ENCODE measurements around the gene KRTAP12-2. TPM values are rescaled to one million over a fixed set of nuclear protein-coding genes. Genes with fewer than 3 reads are reported as not detected.
A peak's percentile ranks its signal among the peaks of the same experiment; 100 is the strongest.
"Not testable (repeated sequence)": the region's sequence is repeated elsewhere in the genome, so short reads cannot be mapped to it uniquely, and the experiment has no call there.

Gene KRTAP12-2
- total and polyA plus RNA-seq, 3 donors from 2014 or later, result 0.79 TPM; not detected in 2

- H3K4me3 ChIP-seq, result no peak overlapping the region
- H3K4me1 ChIP-seq, result no peaks in the 10 kb centered on the region
- peak; percentile 5 for DNase-seq
- H3K36me3 ChIP-seq (ENCODE audit: low read depth, missing control alignments), result no peaks in the 10 kb centered on the region
- H3K9me3 ChIP-seq, result no peaks in the 10 kb centered on the region
- intact Hi-C loops (cut with DNase I; ENCODE audit: low total_unique reads), result no loop called here
- H3K27ac ChIP-seq, result no peak overlapping the region
- TF ChIP-seq CTCF (IDR thresholded peaks at IDR 0.05) (no peak), POLR2A (IDR thresholded peaks at IDR 0.05) (no peak)
- WGBS, 2 donors, result 47 to 50% methylated on average over 31 to 35 of the region's 35 CpGs
- H3K27me3 ChIP-seq, result no peaks in the 10 kb centered on the region
Observed at GRCh38 chr21:44697811-44698734, 31.3 kb upstream of the KRTAP12-2 start.

DNA sequence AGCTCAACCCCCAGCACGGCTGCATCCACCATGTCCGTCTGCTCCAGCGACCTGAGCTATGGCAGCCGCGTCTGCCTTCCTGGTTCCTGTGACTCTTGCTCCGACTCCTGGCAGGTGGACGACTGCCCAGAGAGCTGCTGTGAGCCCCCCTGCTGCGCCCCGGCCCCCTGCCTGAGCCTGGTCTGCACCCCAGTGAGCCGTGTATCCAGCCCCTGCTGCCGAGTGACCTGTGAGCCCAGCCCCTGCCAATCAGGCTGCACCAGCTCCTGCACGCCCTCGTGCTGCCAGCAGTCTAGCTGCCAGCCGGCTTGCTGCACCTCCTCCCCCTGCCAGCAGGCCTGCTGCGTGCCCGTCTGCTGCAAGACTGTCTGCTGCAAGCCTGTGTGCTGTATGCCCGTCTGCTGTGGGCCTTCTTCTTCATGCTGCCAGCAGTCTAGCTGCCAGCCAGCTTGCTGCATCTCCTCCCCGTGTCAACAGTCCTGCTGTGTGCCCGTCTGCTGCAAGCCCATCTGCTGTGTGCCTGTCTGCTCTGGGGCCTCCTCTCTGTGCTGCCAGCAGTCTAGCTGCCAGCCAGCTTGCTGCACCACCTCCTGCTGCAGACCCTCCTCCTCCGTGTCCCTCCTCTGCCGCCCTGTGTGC lies 30.6 kb upstream of the KRTAP12-2 start, which contains the start of gene KRTAP10-12:
Gene KRTAP10-12 (plus strand): TSS at position 1 of the 639 bp plus-strand sequence. CDS start 30 bp downstream, at position 31.
- H3K4me3 ChIP-seq; H3K27me3 ChIP-seq; intact Hi-C loops (cut with DNase I; ENCODE audit: low total_unique reads); DNase-seq; H3K9me3 ChIP-seq; H3K36me3 ChIP-seq (ENCODE audit: low read depth, missing control alignments); H3K27ac ChIP-seq; H3K4me1 ChIP-seq: not testable (repeated sequence)
- 53 to 64% methylated on average over 10 to 17 of the region's 21 CpGs for WGBS, 2 donors

GRCh38 chr21:44696572-44696971 lies 29.8 kb upstream of the KRTAP12-2 start:
- no peaks in the 10 kb centered on the region for H3K4me1 ChIP-seq
- no peak overlapping the region for H3K27ac ChIP-seq
- H3K36me3 ChIP-seq (ENCODE audit: low read depth, missing control alignments), result no peaks in the 10 kb centered on the region
- WGBS, 2 donors, result 60 to 70% methylated on average over 10 of the region's 10 CpGs
- no peaks in the 10 kb centered on the region for H3K27me3 ChIP-seq
- H3K4me3 ChIP-seq, result no peak overlapping the region
- intact Hi-C loops (cut with DNase I; ENCODE audit: low total_unique reads), result no loop called here
- DNase-seq, result peak; percentile 4
- TF ChIP-seq POLR2A (IDR thresholded peaks at IDR 0.05) (no peak), CTCF (IDR thresholded peaks at IDR 0.05) (no peak)
- no peaks in the 10 kb centered on the region for H3K9me3 ChIP-seq

GRCh38 chr21:44695641-44696040 lies 28.9 kb upstream of the KRTAP12-2 start:
- H3K9me3 ChIP-seq, result no peaks in the 10 kb centered on the region
- no peaks in the 10 kb centered on the region for H3K27me3 ChIP-seq
- intact Hi-C loops (cut with DNase I; ENCODE audit: low total_unique reads), result no loop called here
- H3K27ac ChIP-seq, result no peak overlapping the region
- 83 to 89% methylated on average over 6 to 8 of the region's 8 CpGs for WGBS, 2 donors
- peak; percentile 7 for DNase-seq
- no peaks in the 10 kb centered on the region for H3K36me3 ChIP-seq (ENCODE audit: low read depth, missing control alignments)
- no peak overlapping the region for H3K4me3 ChIP-seq
- H3K4me1 ChIP-seq, result no peaks in the 10 kb centered on the region
- TF ChIP-seq CTCF (IDR thresholded peaks at IDR 0.05) (no peak), POLR2A (IDR thresholded peaks at IDR 0.05) (no peak)

- H3K9me3 ChIP-seq, result no peaks in the 10 kb centered on the region
- intact Hi-C loops (cut with DNase I; ENCODE audit: low total_unique reads), result no loop called here
- no peak overlapping the region for H3K27ac ChIP-seq
- WGBS, 2 donors, result 73 to 81% methylated on average over 8 of the region's 8 CpGs
- no peak overlapping the region for H3K4me3 ChIP-seq
- TF ChIP-seq POLR2A (IDR thresholded peaks at IDR 0.05) (no peak), CTCF (IDR thresholded peaks at IDR 0.05) (no peak)
- DNase-seq, result peak; percentile 11
- H3K36me3 ChIP-seq (ENCODE audit: low read depth, missing control alignments), result no peaks in the 10 kb centered on the region
- H3K27me3 ChIP-seq, result no peaks in the 10 kb centered on the region
- H3K4me1 ChIP-seq, result no peaks in the 10 kb centered on the region
Observed at GRCh38 chr21:44695184-44695583, 28.5 kb upstream of the KRTAP12-2 start.
